Neuronal stem cell (in vitro differentiated cells): ENCODE data around the gene BNIPL.
A peak's percentile ranks its signal among the peaks of the same experiment; 100 is the strongest.

ENCODE experiments used
- DNase-seq: peaks from one replicate; pipeline ENCODE4 v3.0.0-alpha.2; 2013; ENCODE audit warnings: low spot score
- H2AFZ ChIP-seq: one replicate; pipeline ENCODE4 v1.6.1; 2013; ENCODE audit warnings: mild to moderate bottlenecking, low read length, inconsistent platforms
- H2AK5ac ChIP-seq: 2 replicates; pipeline ENCODE4 v1.6.1; 2013; ENCODE audit warnings: low read depth, mild to moderate bottlenecking, inconsistent platforms, low read length, moderate library complexity, mixed read lengths
- H2BK120ac ChIP-seq: 2 replicates; pipeline ENCODE4 v1.6.1; 2013; ENCODE audit warnings: low read depth, mild to moderate bottlenecking, inconsistent platforms, low read length, moderate library complexity, mixed read lengths
- H2BK12ac ChIP-seq: one replicate; pipeline ENCODE4 v1.6.1; 2013; ENCODE audit warnings: low read length, inconsistent platforms
- H2BK15ac ChIP-seq: 2 replicates; pipeline ENCODE4 v1.6.1; 2013; ENCODE audit warnings: mild to moderate bottlenecking, low read length, inconsistent platforms, mixed read lengths
- H2BK5ac ChIP-seq: one replicate; pipeline ENCODE4 v1.6.1; 2013; ENCODE audit warnings: inconsistent platforms, mild to moderate bottlenecking, low read length, moderate library complexity
- H3K14ac ChIP-seq: one replicate; pipeline ENCODE4 v1.6.1; 2013; ENCODE audit warnings: low read length, inconsistent platforms
- H3K18ac ChIP-seq: 2 replicates; pipeline ENCODE4 v1.6.1; 2013; ENCODE audit warnings: low read length, inconsistent platforms
- H3K23ac ChIP-seq: 2 replicates; pipeline ENCODE4 v1.6.1; 2013; ENCODE audit warnings: low read depth, mild to moderate bottlenecking, mixed read lengths, low read length, inconsistent platforms; ENCODE audit not compliant: poor library complexity
- H3K27ac ChIP-seq: replicated peaks from 3 replicates; pipeline ENCODE4 v1.5.1; 2013; ENCODE audit warnings: low read length, inconsistent platforms
- H3K27me3 ChIP-seq, 3 experiments: 2 replicates each; pipeline ENCODE4 v1.6.1; 2013; ENCODE audit warnings: low read length in 3 of 3, mild to moderate bottlenecking in 2 of 3, inconsistent platforms in 1 of 3, low read depth in 1 of 3, mixed read lengths in 1 of 3, moderate library complexity in 1 of 3; ENCODE audit not compliant: control insufficient read depth in 3 of 3, insufficient read depth in 3 of 3
- H3K36me3 ChIP-seq, 2 donors: replicated peaks in 1 of 2; 2 replicates each; pipeline ENCODE4 v1.6.1; 2013; ENCODE audit warnings: low read length in 2 of 2; ENCODE audit not compliant: control insufficient read depth in 2 of 2, insufficient read depth in 2 of 2
- H3K4ac ChIP-seq: 2 replicates; pipeline ENCODE4 v1.6.1; 2013; ENCODE audit warnings: inconsistent platforms, mild to moderate bottlenecking, low read length, moderate library complexity
- H3K4me1 ChIP-seq, 2 donors: 1 replicate in 1 of 2; 2 replicates in 1 of 2; pipeline ENCODE4 v1.6.1; 2013; ENCODE audit warnings: low read length in 2 of 2, low read depth in 1 of 2; ENCODE audit not compliant: control insufficient read depth in 2 of 2, insufficient read depth in 1 of 2
- H3K4me2 ChIP-seq: one replicate; pipeline ENCODE4 v1.6.1; 2013; ENCODE audit warnings: mild to moderate bottlenecking, low read length, inconsistent platforms; ENCODE audit not compliant: insufficient read depth, poor library complexity, severe bottlenecking
- H3K4me3 ChIP-seq, 2 donors: 2 replicates each; pipeline ENCODE4 v1.5.1; 2013; ENCODE audit warnings: low read length in 2 of 2, mild to moderate bottlenecking in 2 of 2, inconsistent platforms in 1 of 2, moderate library complexity in 1 of 2
- H3K79me1 ChIP-seq: one replicate; pipeline ENCODE4 v1.6.1; 2013; ENCODE audit warnings: low read depth, mild to moderate bottlenecking, inconsistent platforms, low read length, moderate library complexity
- H3K9ac ChIP-seq: one replicate; pipeline ENCODE4 v1.6.1; 2013; ENCODE audit warnings: mild to moderate bottlenecking, low read depth, low read length, inconsistent platforms; ENCODE audit not compliant: poor library complexity
- H3K9me3 ChIP-seq, 2 donors: replicated peaks in 1 of 2; 2 replicates each; pipeline versions ENCODE3 to v1.6.1; 2013; ENCODE audit warnings: low read length in 2 of 2, mild to moderate bottlenecking in 2 of 2, inconsistent platforms in 1 of 2, low read depth in 1 of 2, mixed read lengths in 1 of 2, moderate library complexity in 1 of 2; ENCODE audit not compliant: control insufficient read depth in 2 of 2, insufficient read depth in 1 of 2
- H4K8ac ChIP-seq: one replicate; pipeline ENCODE4 v1.6.1; 2013; ENCODE audit warnings: low read depth, mild to moderate bottlenecking, inconsistent platforms, low read length, moderate library complexity
- H4K91ac ChIP-seq: one replicate; pipeline ENCODE4 v1.6.1; 2013; ENCODE audit warnings: low read length, low read depth, mild to moderate bottlenecking, inconsistent platforms; ENCODE audit not compliant: poor library complexity
- WGBS, 2 donors: extraction: QIAGEN DNeasy Blood & Tissue Kit; methylation state at CpG; one replicate each; pipeline ENCODE4 v1.1.7; 2013; ENCODE audit warnings: missing lambda C conversion rate in 2 of 2, mixed read lengths in 1 of 2; ENCODE audit not compliant: insufficient read length in 2 of 2, insufficient replicate concordance in 1 of 2; ENCODE audit errors: extremely low coverage in 2 of 2; 5-methylcytosine and 5-hydroxymethylcytosine counted together

The BNIPL gene

DNA sequence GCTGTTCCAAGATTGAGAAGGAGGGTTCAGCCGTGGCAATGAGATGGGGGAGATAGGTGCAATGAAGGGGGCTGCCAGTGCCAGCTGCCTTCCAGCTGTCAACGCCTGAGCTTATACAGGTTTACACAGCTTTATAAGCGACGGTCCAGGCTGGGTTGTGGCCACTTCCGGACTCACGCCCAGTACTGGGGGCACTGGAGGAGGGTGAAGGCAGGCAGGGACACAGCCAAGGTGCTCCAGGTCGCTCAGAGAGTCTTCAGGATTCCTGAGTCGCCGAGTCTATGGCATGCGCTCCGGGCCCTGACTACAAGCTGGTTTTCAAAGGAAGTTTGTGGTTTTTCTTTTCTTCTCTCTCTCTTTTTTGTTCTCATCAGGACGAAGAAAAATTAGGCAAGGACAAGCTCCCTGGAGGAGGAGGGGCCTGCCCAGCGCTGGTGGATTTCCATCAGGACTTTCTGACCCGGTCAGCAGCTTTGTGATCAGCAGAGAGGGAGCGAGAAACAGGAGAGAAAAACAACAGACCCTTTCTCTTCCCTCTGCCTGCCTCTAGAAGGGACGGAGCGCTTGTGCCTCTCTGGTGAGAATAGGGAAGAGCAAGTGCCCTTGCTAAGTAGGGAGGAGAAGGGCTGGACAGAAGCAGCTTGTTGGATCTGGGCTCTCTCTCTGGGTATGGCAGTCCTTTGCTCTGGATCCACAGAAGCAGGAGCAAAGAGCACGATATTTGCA, 29.9 kb upstream of the BNIPL start, which contains the start of gene MINDY1:
Gene MINDY1, minus strand, starts transcription at position 576 of the 726 bp plus-strand sequence. CDS start 4,285 bp downstream, outside the sequence.
- peak within 1 kb of the TSS; percentile 85 for H3K9ac ChIP-seq
- H2BK15ac ChIP-seq: no peak within 1 kb of the TSS
- WGBS, 2 donors: no CpG with 5 or more reads among the region's 18 CpGs
- H3K4ac ChIP-seq: no peak within 1 kb of the TSS
- H3K23ac ChIP-seq: no peak within 1 kb of the TSS
- H3K18ac ChIP-seq: peak within 1 kb of the TSS; percentile 86
- no peak within 1 kb of the TSS for H4K91ac ChIP-seq
- peak within 1 kb of the TSS; percentile 53 for H3K27ac ChIP-seq
- peaks cover 12 to 16% of the 10 kb centered on the region in 2 donors for H3K4me1 ChIP-seq
- no peak within 1 kb of the TSS for H2BK12ac ChIP-seq
- no peak within 1 kb of the TSS for H3K14ac ChIP-seq
- H3K27me3 ChIP-seq: no peaks in the 10 kb centered on the region
- H2AK5ac ChIP-seq: no peak within 1 kb of the TSS
- H2BK120ac ChIP-seq: no peak within 1 kb of the TSS
- no peaks in the 10 kb centered on the region for H3K79me1 ChIP-seq
- DNase-seq: peak; percentile 75
- H3K4me3 ChIP-seq: peak within 1 kb of the TSS; percentile 63 to 90
- H3K36me3 ChIP-seq: peaks cover 0 to 6% of the 10 kb centered on the region in 2 donors
- no peaks in the 10 kb centered on the region for H3K9me3 ChIP-seq
- H4K8ac ChIP-seq: no peak within 1 kb of the TSS
- H2AFZ ChIP-seq: peak within 1 kb of the TSS; percentile 92
- H3K4me2 ChIP-seq: peak within 1 kb of the TSS; percentile 81
- no peak within 1 kb of the TSS for H2BK5ac ChIP-seq

DNA sequence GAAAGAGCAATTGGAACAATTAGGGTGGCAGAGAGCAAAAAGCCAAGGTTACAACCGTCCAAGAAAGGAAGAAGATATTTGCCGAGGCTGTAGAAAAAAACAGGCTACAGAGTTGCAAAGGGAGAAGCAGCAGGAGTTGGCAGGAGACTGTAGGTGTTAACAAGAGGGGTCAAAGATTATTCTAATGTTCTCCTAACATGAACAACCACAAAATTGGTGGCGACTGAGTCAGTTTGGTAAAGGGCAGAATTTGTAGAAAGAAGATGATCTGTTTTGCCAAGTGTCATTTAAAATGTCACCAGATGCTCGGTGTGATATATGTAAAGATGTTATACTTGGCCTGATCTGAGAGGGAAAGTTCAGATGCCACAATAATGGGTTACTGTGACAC, 28.5 kb upstream of the BNIPL start:
- no peak overlapping the region for H3K27ac ChIP-seq
- no peak overlapping the region for H2BK5ac ChIP-seq
- no peaks in the 10 kb centered on the region for H3K27me3 ChIP-seq
- no peak overlapping the region for H2BK12ac ChIP-seq
- H3K9me3 ChIP-seq: no peaks in the 10 kb centered on the region
- no peak overlapping the region for H2AK5ac ChIP-seq
- no peak overlapping the region for H3K4ac ChIP-seq
- no peak overlapping the region for H3K9ac ChIP-seq
- no peaks in the 10 kb centered on the region for H3K79me1 ChIP-seq
- H3K23ac ChIP-seq: no peak overlapping the region
- H3K14ac ChIP-seq: no peak overlapping the region
- no peak overlapping the region for H2BK120ac ChIP-seq
- H2BK15ac ChIP-seq: no peak overlapping the region
- no CpG with 5 or more reads among the region's 4 CpGs for WGBS, 2 donors
- H3K4me3 ChIP-seq: peak overlapping the region in 1 of 2 donors; percentile 90
- H3K4me2 ChIP-seq: no peak overlapping the region
- H3K4me1 ChIP-seq: peaks cover 12 to 16% of the 10 kb centered on the region in 2 donors
- H2AFZ ChIP-seq: peak overlapping the region; percentile 92
- H4K91ac ChIP-seq: no peak overlapping the region
- H4K8ac ChIP-seq: no peak overlapping the region
- no peak overlapping the region for H3K18ac ChIP-seq
- DNase-seq: peak; percentile 31
- H3K36me3 ChIP-seq: no peaks in the 10 kb centered on the region

DNA sequence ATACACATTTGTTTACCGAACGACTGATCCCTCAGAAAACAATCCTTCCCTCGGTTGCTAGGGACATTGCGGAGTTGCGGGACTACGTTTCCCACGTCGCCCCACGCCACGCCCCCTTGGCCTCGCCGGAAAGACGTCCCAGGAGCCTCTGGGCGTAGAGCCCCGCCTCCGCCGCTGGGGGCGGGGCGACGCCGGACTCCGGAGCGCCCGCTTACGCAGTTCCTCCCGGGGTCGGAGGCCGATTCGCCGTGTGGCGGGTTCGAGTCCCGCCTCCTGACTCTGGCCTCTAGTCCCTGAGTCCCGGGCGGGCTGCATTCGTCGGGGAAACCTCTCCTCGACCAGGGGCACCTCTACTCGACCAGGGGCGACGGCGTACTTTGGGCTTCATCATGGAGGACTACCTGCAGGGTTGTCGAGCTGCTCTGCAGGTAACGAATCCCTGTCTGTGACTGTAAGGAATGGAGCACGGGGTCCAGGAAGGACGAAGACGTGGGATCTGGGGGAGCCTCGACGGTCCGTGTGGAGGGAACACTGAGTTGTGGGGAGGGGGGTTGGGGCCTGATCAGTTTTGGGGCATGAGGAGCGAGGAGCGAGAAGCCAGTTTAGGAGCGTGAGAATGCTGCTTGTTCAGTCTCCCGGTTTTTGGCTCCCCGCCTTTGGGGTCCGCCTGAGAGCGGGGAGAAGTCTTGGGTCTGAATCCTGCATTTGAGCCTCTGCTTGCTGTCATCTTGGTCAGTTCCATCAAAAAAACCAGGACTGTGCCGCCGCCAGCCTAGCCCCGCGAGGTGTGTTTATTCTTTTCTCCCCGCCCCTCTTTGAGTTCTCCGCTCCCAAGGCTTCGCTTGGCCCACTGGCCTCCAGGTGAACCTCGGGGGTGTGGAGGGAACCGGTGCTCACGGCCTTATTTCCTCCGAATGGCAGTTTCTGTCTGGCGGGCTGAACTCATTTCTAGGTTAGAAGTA, 27.9 kb upstream of the BNIPL start, which contains the start of gene PRUNE1:
Gene PRUNE1, plus strand, starts transcription at position 206 of the 962 bp plus-strand sequence. Its CDS starts 184 bp downstream, at position 390.
- Histone ChIP-seq H3K27ac (no peak within 1 kb of the TSS), H3K4me2 (peak within 1 kb of the TSS; percentile 77), H3K18ac (peak within 1 kb of the TSS; percentile 49), H2BK120ac (peak within 1 kb of the TSS; percentile 21), H4K91ac (no peak within 1 kb of the TSS), H3K36me3 (no peaks in the 10 kb centered on the region), H2BK12ac (no peak within 1 kb of the TSS), H3K4me3 (peak within 1 kb of the TSS; percentile 84 to 90), H2AFZ (peak within 1 kb of the TSS; percentile 92), H3K4ac (peak within 1 kb of the TSS; percentile 28), H3K27me3 (no peaks in the 10 kb centered on the region), H4K8ac (no peak within 1 kb of the TSS), H3K14ac (peak within 1 kb of the TSS; percentile 89), H3K23ac (peak within 1 kb of the TSS; percentile 5), H2BK5ac (no peak within 1 kb of the TSS), H3K79me1 (peaks cover 3% of the 10 kb centered on the region), H2BK15ac (no peak within 1 kb of the TSS), H3K4me1 (peaks cover 12 to 16% of the 10 kb centered on the region in 2 donors), H3K9me3 (no peaks in the 10 kb centered on the region), H3K9ac (peak within 1 kb of the TSS; percentile 99), H2AK5ac (peak within 1 kb of the TSS; percentile 16)
- WGBS, 2 donors: no CpG with 5 or more reads among the region's 69 CpGs
- peak; percentile 92 for DNase-seq
